NCI-H2081 treated with DMSO at 0.1 percent for 48 hours (cell line): ENCODE data around the gene MAN2B2.
"Not testable (repeated sequence)": the region's sequence is repeated elsewhere in the genome, so short reads cannot be mapped to it uniquely, and the experiment has no call there.

Source experiments
- DNase-seq: peaks from one replicate; lab custom pipeline; 2025; lab: John Stamatoyannopoulos, UW

The MAN2B2 gene

GRCh38 chr4:6617246-6617645 is 42.3 kb downstream of the MAN2B2 start:
- DNase-seq, result no peak

DNA sequence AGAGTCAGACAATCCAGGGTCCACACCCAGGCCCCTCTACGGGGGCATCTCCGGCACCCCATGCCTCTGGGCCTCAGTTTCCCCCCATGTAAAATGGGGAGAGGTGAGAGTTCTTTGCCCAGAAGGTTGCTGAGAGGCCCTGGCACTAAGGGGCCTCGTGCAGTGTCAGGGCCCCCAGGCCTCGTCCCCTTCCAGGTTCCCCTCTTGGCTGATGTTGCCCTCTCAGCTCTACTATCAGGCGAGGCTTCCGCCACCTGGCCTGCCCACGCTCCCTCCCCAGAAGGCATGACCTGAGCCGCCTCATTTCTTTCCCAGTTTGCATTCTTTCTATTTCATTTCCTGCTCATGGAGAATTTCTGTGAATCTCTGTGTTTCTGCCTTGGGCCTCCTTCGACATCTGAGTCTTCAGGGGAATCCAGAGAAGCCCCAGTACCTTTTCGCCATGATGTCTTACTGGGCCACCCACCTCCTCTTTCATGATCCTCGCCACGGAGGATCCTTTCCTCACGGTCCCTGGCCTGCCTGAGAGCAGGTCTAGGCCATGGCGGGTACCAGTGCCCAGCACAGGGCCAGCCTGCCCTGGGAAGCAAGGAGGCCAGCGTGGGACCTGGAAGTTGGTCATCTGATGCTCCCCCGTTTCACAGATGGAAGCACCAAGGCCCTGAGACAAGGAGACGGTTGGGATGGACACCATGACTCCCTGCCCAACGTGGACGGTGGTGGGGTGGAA is 43.6 kb downstream of the MAN2B2 start:
- no peak for DNase-seq

DNA sequence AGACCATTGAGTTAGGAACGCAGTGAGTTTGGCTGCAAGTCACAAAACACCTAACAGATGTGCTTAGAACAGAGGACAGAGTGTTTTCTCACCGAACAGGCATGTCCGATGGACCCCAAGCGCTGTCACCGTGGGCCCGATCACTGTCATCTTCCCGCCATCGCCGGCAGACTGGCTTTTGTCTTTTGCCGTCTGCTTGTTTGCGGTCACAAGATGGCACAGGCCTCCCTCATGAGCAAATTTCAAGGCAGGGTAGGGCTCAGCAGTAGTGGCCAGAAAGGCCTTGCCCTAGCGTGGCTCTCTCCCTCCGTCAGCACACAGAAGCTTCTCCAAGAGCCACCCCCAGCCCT is 44.1 kb downstream of the MAN2B2 start:
- no peak for DNase-seq

DNA sequence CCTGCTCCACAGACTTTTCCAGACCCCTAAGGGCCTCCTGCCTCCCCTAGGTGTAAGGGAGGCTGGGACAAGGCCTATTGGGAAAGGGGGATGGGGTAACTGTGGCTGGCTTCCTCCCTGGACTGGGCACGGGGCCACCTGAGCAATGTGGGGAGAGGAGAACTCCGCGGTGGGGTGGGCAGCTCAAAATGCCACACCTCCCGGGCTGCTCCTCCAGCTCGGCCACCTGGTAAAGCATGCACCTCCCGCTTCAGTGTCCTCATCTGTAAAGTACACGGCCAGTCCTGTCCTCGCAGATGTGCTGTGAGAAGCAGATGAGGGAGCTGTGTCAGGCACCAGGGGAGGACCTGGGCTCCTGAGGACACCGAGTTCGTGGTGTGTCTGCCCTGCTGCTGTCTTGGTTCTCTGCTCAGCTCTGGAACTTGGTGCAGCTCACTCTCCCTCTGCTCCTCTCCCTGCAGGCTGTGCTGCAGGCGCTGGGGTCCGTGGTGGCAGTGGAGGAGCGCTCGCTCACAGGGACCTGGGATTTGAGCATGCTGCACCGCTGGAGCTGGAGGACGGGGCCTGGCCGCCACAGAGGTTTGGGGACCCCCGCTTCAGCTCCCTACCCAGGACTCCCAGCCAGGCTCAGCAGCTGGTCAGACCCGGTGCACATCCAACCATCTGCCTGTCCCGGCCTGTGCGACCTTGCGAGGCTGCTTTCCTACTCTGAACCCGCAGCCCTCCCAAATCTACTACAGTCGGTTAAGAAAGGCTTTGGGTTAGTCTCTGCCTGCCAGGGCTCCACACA is 44.7 kb downstream of the MAN2B2 start:
- DNase-seq, result no peak

- no peak for DNase-seq
These were observed 45.3 kb downstream of the MAN2B2 start for GRCh38 chr4:6620296-6620695.

DNA sequence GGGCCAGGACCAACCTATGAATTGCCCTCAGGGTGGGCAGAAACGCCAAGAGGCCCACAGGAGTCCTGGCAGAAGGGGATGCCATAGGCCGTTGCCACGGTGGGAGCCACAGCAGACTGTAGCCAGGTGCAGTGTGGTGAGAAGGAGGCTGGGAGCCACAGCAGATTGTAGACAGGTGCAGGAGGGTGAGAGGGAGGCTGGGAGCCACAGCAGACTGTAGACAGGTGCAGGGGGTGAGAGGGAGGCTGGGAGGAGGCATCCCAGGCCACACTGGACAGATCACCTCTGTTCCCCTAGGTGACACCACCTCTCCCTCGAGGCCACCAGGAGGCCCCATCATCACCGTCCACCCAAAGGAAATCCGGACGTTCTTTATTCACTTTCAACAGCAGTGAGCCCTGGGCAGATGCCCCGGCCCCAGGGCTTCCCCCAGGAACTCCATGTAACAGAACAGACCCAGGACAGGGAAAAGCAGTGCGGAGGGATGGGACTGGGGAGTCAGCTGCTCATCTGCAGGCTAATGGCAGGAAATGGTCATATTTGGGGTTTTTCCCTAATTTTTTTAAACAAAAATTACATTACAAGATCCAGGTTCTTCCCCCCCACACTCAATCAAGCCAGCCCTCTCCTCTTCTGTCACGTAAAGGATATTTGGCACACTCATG is 46.0 kb downstream of the MAN2B2 start:
- DNase-seq, result no peak

DNA sequence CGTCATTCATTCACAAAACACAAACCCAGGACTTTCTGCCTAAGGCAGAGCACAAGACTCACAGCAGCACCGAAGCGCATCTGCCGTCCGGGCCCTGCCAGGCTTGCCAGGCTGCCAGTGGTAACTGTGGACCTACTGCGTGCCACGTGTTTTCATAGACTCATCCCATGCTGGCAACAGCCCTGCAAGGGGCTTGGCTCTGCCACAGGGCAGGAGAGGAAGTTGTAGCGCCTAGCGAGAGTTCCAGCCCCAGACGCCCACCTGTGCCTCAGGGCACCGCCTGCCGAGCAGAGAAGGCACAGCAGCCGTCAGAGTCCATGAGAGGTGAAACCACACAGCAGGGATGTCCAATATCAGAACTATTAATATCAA is 46.6 kb downstream of the MAN2B2 start:
- no peak for DNase-seq

GRCh38 chr4:6622744-6623143 is 47.8 kb downstream of the MAN2B2 start:
- DNase-seq, result no peak

GRCh38 chr4:6625256-6625655 is 50.3 kb downstream of the MAN2B2 start:
- no peak for DNase-seq

DNA sequence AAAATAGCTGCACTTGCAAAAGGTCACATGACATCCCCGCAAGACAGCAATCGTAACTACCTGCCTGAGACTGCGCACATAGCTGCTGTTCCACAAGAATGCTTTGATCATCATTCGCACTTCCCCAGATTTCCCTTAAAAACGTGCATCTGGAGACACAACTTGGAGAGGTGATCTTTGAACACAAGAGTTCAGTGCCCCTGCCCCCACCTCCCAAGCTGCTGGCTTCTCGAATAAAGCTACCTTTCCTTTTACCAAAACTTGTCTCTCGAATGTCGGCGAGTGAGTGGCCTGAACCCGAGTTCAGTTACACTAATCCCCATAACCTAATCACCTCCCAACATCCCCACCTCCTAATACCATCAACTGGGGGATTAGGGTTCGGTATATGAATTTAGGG is 51.1 kb downstream of the MAN2B2 start:
- DNase-seq, result no peak

- DNase-seq, result no peak
These were observed 52.8 kb downstream of the MAN2B2 start for GRCh38 chr4:6627832-6628231.

GRCh38 chr4:6628484-6628883 is 53.5 kb downstream of the MAN2B2 start:
- DNase-seq, result not testable (repeated sequence)

GRCh38 chr4:6632125-6632524 is 57.1 kb downstream of the MAN2B2 start:
- DNase-seq, result no peak

- peak; percentile 85 for DNase-seq
These were observed 58.3 kb downstream of the MAN2B2 start for GRCh38 chr4:6633091-6633906.

DNA sequence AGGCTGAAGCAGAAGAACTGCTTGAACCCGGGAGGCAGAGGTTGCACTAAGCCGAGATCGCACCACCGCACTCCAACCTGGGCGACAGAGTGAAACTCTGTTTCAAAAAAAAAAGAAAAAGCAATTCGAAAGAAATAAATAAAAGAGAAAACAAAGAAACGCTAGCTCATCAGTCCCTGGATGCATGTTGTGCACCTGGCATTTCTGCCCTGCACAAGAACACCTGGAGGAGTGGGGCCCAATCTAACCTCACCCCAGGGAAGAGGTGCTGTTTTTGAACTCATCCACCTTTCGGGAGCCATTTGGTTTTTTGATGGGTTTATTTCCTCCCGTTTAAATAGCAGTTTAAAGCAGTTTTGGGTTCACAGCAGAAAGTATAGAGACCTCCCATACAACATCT is 59.8 kb downstream of the MAN2B2 start:
- DNase-seq, result no peak

DNA sequence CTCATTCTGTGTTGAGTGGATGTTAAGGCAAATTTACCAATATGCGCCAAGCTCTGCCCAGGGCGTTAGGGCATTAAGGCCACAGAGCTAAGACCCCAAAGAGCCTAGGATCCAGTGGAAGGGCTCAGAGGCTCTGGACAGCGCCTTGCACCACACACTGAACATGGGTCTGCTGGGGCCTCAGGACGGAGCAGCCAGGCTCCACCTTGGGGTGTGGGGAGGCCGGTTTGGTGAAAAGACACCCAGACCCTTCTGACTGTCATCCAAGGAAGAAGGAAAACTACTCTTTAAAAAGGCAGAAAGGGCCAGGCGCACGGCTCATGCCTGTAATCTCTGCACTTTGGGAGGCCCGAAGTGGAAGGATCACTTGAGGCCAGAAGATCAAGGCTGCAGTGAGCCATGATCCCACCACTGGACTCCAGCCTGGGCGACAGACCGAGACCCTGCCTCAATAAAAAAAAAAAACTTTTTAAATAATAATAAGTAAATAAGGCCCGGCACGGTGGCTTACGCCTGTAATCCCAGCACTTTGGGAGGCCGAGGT is 64.2 kb downstream of the MAN2B2 start:
- DNase-seq, result no peak

DNA sequence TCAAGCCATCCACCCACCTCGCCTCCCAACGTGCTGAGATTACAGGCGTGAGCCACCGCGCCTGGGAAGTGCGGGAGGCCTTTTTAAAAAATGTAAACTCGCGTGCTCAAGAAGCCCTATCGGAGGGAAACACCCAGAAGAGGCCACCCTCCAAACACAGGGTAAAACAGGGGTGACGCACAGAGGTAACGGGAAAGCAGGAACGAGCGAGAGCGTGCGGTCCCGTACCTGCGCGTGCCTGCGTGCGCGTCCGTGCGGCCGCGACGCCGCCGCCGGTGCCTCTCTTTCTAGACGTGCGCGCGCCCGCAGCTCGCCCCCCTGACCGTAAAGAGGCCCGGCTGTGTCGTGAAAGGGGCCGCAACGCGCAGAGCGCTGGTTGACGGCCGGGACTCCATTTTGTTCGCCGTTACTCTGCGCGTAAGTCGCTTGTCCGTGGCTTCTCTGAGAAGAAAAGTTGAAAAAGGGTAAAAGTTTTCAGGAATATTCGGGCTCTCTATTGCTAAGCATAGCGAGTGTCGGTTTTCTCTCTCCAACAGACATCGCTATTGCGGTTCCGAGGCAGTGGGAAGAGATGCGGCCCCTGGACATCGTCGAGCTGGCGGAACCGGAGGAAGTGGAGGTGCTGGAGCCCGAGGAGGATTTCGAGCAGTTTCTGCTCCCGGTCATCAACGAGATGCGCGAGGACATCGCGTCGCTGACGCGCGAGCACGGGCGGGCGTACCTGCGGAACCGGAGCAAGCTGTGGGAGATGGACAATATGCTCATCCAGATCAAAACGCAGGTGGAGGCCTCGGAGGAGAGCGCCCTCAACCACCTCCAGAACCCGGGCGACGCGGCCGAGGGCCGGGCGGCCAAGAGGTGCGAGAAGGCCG is 65.5 kb downstream of the MAN2B2 start, which contains the start of gene MRFAP1:
TSS of gene MRFAP1 (plus strand) at position 394 of the 872 bp plus-strand sequence. CDS start at position 572, 178 bp downstream.
- peak; percentile 86 for DNase-seq

DNA sequence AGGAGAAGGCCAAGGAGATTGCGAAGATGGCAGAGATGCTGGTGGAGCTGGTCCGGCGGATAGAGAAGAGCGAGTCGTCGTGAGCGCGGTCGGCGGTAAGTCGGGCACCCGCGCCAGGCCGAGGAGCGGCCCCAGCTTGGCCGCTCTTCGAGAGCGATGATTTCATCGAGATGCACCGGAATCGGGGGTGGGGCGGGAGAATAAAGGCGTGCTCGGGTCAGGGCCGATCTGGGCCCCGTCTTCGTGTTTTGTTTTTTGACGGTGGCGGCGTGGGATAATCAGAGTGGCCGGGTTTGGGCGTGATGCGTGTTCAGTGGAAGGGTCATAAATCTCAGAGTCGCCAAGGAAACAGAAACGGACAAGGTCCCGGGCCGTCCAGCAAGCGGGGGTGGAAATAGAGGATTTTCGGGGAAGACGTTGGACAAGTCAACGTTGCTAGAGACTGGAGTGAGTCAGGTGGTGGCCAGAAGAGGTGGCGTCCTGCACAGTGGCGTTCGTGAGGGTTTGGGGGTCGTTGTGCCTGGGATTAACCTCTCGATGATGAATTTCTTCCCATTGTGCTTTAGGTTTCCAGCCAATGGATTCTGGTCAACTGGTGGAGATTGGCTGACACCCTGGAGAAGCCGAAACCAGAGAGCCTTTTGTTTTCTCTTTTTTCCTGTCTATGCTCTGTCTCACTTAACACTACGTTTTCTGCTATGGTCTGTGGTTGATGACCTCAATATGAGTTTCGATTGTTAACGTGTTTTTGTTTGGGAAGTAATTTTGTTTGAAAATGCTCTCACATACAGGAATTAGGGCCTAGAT is 66.4 kb downstream of the MAN2B2 start:
- DNase-seq, result no peak

DNA sequence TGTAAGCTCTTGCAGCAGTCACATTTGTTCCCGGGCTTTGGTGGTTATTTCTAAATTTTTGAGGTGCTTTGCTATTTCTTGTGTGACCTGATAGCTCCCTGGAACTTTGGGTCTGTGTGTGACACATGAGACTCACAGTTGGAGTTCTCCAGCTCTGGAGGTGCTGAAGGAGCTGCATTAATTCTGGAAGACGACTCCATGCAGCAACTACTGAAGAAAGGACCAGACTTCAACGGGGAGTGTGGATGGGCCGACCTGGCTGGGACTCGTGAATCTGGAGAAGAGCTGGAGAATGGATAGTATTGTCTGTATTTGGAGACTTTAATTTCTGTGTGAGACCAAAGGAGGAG is 67.0 kb downstream of the MAN2B2 start:
- DNase-seq, result no peak
